ENCODE results near the gene PER1.

PER1 gene

GRCh38 chr17:8121407-8121680 is 30.9 kb downstream of the PER1 start:
- H3K4me3 ChIP-seq (ENCODE audit: low read length), result peak overlapping the region; percentile 78
- DNase-seq (ENCODE audit: low read depth), result no peak
- no peak for TF ChIP-seq CTCF (conservative IDR thresholded peaks at IDR 0.05; ENCODE audit: low read depth, low read length)

GRCh38 chr17:8120520-8121406 is 31.4 kb downstream of the PER1 start:
- DNase-seq (ENCODE audit: low read depth), result no peak
- H3K4me3 ChIP-seq (ENCODE audit: low read length), result peak overlapping the region; percentile 78
- TF ChIP-seq CTCF (conservative IDR thresholded peaks at IDR 0.05; ENCODE audit: low read depth, low read length), result peak; percentile 37

- peak overlapping the region; percentile 78 for H3K4me3 ChIP-seq (ENCODE audit: low read length)
- DNase-seq (ENCODE audit: low read depth), result peak; percentile 68
- no peak for TF ChIP-seq CTCF (conservative IDR thresholded peaks at IDR 0.05; ENCODE audit: low read depth, low read length)
Measured at GRCh38 chr17:8119581-8120519, 32.4 kb downstream of the PER1 start.

GRCh38 chr17:8118769-8119580 is 33.2 kb downstream of the PER1 start:
- peak overlapping the region; percentile 78 for H3K4me3 ChIP-seq (ENCODE audit: low read length)

GRCh38 chr17:8117980-8118768 is 34.0 kb downstream of the PER1 start, which contains the start of gene ALOXE3:
TSS of gene ALOXE3 (minus strand) at chr17:8118514. CDS start at chr17:8117990, 524 bp downstream.
- DNase-seq (ENCODE audit: low read depth), result no peak
- no peak for TF ChIP-seq CTCF (conservative IDR thresholded peaks at IDR 0.05; ENCODE audit: low read depth, low read length)

More at GRCh38 chr17:8118769-8119580, 33.2 kb downstream of the PER1 start:
- TF ChIP-seq CTCF (conservative IDR thresholded peaks at IDR 0.05; ENCODE audit: low read depth, low read length), result peak; percentile 91
- no peak for DNase-seq (ENCODE audit: low read depth)

More at GRCh38 chr17:8117980-8118768, 34.0 kb downstream of the PER1 start, which contains the start of gene ALOXE3:
- H3K4me3 ChIP-seq (ENCODE audit: low read length), result peak within 1 kb of the TSS; percentile 78
